GM12891 (cell line): ENCODE results near the gene PTAR1.

Experiments used
- POLR2A ChIP-seq: IDR thresholded peaks from 2 replicates; pipeline ENCODE4 v1.6.1; 2011; ENCODE audit warnings: low read depth, low read length, control low read depth
- POU2F2 ChIP-seq: IDR thresholded peaks from 2 replicates; pipeline ENCODE4 v1.6.1; 2011; ENCODE audit warnings: low read depth, mild to moderate bottlenecking, control low read depth, low read length, moderate library complexity
- TAF1 ChIP-seq: IDR thresholded peaks from 2 replicates; pipeline ENCODE4 v1.6.1; 2011; ENCODE audit warnings: low read depth, low read length, control low read depth

- TF ChIP-seq POLR2A = no peak
- TF ChIP-seq POU2F2 = no peak
- no peak for TF ChIP-seq TAF1
Observed at GRCh38 chr9:69689991-69690538, 69.7 kb downstream of the PTAR1 start.
